ENCODE measurements around the gene HLA-DQA2. TPM values are rescaled to one million over a fixed set of nuclear protein-coding genes. Genes with fewer than 3 reads are reported as not detected.

Gene HLA-DQA2
- total and polyA plus RNA-seq, 2 of the 13 experiments (the other 11 are each of a cell fraction or from before 2014, with no cell fraction given) = not detected

- TF ChIP-seq, protein P1, sequence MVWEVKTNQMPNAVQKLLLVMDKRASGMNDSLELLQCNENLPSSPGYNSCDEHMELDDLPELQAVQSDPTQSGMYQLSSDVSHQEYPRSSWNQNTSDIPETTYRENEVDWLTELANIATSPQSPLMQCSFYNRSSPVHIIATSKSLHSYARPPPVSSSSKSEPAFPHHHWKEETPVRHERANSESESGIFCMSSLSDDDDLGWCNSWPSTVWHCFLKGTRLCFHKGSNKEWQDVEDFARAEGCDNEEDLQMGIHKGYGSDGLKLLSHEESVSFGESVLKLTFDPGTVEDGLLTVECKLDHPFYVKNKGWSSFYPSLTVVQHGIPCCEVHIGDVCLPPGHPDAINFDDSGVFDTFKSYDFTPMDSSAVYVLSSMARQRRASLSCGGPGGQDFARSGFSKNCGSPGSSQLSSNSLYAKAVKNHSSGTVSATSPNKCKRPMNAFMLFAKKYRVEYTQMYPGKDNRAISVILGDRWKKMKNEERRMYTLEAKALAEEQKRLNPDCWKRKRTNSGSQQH (CRISPR knock-in tag; IDR thresholded peaks at IDR 0.05; ENCODE audit: low read depth) = no peak
- TF ChIP-seq ZNF546 (CRISPR knock-in tag; conservative IDR thresholded peaks at IDR 0.05) (no peak), ZNF337 (CRISPR knock-in tag; IDR thresholded peaks at IDR 0.05; ENCODE audit: borderline replicate concordance, low read depth) (no peak), POLR2A (IDR thresholded peaks at IDR 0.05; ENCODE audit: insufficient read depth in 1 of 2, low read depth in 2 of 2, low read length in 2 of 2) (no peak), AGO1 (IDR thresholded peaks at IDR 0.05; ENCODE audit: low read depth, low read length, poor library complexity, severe bottlenecking) (no peak), MXD4 (CRISPR knock-in tag; IDR thresholded peaks at IDR 0.05) (no peak), ZNF121 (CRISPR knock-in tag; IDR thresholded peaks at IDR 0.05) (no peak), POLR2AphosphoS2 (IDR thresholded peaks at IDR 0.05; ENCODE audit: low read depth, low read length) (no peak), NFE2 (CRISPR knock-in tag; IDR thresholded peaks at IDR 0.05) (no peak)
- TF ChIP-seq, protein P2, sequence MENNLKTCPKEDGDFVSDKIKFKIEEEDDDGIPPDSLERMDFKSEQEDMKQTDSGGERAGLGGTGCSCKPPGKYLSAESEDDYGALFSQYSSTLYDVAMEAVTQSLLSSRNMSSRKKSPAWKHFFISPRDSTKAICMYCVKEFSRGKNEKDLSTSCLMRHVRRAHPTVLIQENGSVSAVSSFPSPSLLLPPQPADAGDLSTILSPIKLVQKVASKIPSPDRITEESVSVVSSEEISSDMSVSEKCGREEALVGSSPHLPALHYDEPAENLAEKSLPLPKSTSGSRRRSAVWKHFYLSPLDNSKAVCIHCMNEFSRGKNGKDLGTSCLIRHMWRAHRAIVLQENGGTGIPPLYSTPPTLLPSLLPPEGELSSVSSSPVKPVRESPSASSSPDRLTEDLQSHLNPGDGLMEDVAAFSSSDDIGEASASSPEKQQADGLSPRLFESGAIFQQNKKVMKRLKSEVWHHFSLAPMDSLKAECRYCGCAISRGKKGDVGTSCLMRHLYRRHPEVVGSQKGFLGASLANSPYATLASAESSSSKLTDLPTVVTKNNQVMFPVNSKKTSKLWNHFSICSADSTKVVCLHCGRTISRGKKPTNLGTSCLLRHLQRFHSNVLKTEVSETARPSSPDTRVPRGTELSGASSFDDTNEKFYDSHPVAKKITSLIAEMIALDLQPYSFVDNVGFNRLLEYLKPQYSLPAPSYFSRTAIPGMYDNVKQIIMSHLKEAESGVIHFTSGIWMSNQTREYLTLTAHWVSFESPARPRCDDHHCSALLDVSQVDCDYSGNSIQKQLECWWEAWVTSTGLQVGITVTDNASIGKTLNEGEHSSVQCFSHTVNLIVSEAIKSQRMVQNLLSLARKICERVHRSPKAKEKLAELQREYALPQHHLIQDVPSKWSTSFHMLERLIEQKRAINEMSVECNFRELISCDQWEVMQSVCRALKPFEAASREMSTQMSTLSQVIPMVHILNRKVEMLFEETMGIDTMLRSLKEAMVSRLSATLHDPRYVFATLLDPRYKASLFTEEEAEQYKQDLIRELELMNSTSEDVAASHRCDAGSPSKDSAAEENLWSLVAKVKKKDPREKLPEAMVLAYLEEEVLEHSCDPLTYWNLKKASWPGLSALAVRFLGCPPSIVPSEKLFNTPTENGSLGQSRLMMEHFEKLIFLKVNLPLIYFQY (CRISPR knock-in tag; IDR thresholded peaks at IDR 0.05; ENCODE audit: borderline replicate concordance) = no peak
- TF ChIP-seq, protein P3, sequence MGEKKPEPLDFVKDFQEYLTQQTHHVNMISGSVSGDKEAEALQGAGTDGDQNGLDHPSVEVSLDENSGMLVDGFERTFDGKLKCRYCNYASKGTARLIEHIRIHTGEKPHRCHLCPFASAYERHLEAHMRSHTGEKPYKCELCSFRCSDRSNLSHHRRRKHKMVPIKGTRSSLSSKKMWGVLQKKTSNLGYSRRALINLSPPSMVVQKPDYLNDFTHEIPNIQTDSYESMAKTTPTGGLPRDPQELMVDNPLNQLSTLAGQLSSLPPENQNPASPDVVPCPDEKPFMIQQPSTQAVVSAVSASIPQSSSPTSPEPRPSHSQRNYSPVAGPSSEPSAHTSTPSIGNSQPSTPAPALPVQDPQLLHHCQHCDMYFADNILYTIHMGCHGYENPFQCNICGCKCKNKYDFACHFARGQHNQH (CRISPR knock-in tag; IDR thresholded peaks at IDR 0.05) = no peak
Measured at GRCh38 chr6:32775071-32775470, 33.9 kb downstream of the HLA-DQA2 start (continued).

All from HepG2 (cell line).